Nephron progenitor cell (in vitro differentiated cells): ENCODE measurements around the gene DPH6.

Source experiments
- DNase-seq: peaks from one replicate; pipeline ENCODE4 v3.0.0; 2021
- H3K27ac Mint-ChIP-seq: 2 replicates; pipeline ENCODE4 v1.8.0; 2021; ENCODE audit warnings: mild to moderate bottlenecking, moderate library complexity, mixed read lengths
- H3K27me3 Mint-ChIP-seq: 2 replicates; pipeline ENCODE4 v1.8.0; 2021; ENCODE audit warnings: mild to moderate bottlenecking, low read depth, mixed read lengths; ENCODE audit not compliant: poor library complexity
- H3K36me3 Mint-ChIP-seq: 2 replicates; pipeline ENCODE4 v1.8.0; 2021; ENCODE audit warnings: low read depth, mixed read lengths
- H3K4me1 Mint-ChIP-seq: 2 replicates; pipeline ENCODE4 v1.8.0; 2021; ENCODE audit warnings: mixed read lengths
- H3K4me3 Mint-ChIP-seq: 2 replicates; pipeline ENCODE4 v1.8.0; 2021; ENCODE audit warnings: mild to moderate bottlenecking, moderate library complexity, mixed read lengths
- H3K9me3 Mint-ChIP-seq: 2 replicates; pipeline ENCODE4 v1.8.0; 2021; ENCODE audit warnings: mild to moderate bottlenecking, moderate library complexity, mixed read lengths
- TF ChIP-seq, protein P1 (sequence below): fragments of 200-600 bp; sonication (generic); IDR thresholded peaks from 2 replicates; pipeline ENCODE4 v1.5.0; 2021; ENCODE audit warnings: antibody characterized with exemption

The DPH6 gene

DNA sequence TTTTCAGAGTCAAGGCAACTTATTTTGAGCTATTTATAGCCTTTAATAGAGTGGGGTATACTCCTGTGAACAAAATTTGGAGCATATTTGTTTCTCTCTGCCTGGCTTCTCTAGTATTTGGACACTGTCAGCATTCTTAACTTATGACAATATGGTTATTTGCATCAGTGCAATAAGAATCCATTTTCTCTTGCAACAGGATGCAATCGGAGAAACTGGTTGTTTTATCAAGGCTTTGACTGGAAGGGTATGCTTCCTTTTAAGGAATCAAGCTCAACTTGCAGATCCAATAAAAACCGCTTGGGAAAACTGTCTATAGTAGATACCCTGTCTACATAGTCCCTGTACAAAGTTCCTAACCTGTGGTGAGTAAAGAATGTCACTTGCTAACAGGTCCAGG is 106.7 kb downstream of the DPH6 start:
- peaks cover 38% of the 10 kb centered on the region for H3K36me3 Mint-ChIP-seq
- TF ChIP-seq, protein P1, sequence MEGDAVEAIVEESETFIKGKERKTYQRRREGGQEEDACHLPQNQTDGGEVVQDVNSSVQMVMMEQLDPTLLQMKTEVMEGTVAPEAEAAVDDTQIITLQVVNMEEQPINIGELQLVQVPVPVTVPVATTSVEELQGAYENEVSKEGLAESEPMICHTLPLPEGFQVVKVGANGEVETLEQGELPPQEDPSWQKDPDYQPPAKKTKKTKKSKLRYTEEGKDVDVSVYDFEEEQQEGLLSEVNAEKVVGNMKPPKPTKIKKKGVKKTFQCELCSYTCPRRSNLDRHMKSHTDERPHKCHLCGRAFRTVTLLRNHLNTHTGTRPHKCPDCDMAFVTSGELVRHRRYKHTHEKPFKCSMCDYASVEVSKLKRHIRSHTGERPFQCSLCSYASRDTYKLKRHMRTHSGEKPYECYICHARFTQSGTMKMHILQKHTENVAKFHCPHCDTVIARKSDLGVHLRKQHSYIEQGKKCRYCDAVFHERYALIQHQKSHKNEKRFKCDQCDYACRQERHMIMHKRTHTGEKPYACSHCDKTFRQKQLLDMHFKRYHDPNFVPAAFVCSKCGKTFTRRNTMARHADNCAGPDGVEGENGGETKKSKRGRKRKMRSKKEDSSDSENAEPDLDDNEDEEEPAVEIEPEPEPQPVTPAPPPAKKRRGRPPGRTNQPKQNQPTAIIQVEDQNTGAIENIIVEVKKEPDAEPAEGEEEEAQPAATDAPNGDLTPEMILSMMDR, result no peak
- no peak for DNase-seq
- peaks cover 18% of the 10 kb centered on the region for H3K4me1 Mint-ChIP-seq
- peaks cover 29% of the 10 kb centered on the region for H3K9me3 Mint-ChIP-seq
- no peak overlapping the region for H3K27ac Mint-ChIP-seq
- H3K4me3 Mint-ChIP-seq, result no peak overlapping the region
- no peaks in the 10 kb centered on the region for H3K27me3 Mint-ChIP-seq

DNA sequence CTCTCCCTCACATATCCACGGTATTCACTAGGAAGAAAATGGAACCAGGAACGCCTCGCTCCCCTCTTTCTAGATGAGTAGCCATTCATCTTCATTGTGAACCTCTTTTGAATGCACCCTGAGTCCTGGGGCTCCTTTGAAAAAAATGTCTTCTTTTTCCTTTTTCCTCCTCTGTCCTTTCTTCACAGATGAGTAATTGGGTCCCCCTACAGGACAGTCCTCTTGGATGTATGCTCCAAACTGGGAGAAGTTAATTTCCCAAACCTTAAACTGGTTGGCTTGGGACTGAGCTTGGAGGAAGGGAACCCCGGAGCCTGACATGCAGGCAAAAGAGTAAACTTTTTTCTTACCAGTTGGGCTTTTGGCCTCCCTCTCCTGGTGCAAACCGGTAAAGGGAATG is 108.8 kb downstream of the DPH6 start:
- peaks cover 3% of the 10 kb centered on the region for H3K27me3 Mint-ChIP-seq
- DNase-seq, result no peak
- no peak overlapping the region for H3K27ac Mint-ChIP-seq
- TF ChIP-seq, protein P1, result no peak
- H3K9me3 Mint-ChIP-seq, result peaks cover 29% of the 10 kb centered on the region
- no peaks in the 10 kb centered on the region for H3K4me1 Mint-ChIP-seq
- H3K36me3 Mint-ChIP-seq, result peaks cover 38% of the 10 kb centered on the region
- no peak overlapping the region for H3K4me3 Mint-ChIP-seq

DNA sequence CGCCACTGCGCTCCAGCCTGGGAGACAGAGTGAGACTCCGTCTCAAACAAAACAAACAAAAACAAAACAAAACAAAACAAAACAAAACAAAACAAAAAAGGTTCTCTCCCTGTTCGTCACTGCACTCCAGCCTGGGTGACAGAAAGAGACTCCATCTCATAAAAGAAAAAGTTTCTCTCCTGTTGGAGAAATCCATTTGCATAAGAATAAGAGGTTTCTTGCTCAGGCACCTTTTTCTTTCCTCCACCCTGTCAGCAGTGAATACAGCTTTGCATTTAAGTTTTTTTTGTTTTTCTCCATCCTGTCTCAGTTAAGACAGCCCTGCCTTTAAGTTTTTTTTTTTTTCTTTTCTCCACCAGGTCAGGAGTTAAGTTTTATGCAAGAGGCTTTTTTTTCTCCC is 109.5 kb downstream of the DPH6 start:
- no peaks in the 10 kb centered on the region for H3K4me1 Mint-ChIP-seq
- H3K27me3 Mint-ChIP-seq, result peaks cover 3% of the 10 kb centered on the region
- peaks cover 38% of the 10 kb centered on the region for H3K36me3 Mint-ChIP-seq
- peaks cover 29% of the 10 kb centered on the region for H3K9me3 Mint-ChIP-seq
- no peak overlapping the region for H3K27ac Mint-ChIP-seq
- no peak for DNase-seq
- no peak overlapping the region for H3K4me3 Mint-ChIP-seq
- TF ChIP-seq, protein P1, result no peak

DNA sequence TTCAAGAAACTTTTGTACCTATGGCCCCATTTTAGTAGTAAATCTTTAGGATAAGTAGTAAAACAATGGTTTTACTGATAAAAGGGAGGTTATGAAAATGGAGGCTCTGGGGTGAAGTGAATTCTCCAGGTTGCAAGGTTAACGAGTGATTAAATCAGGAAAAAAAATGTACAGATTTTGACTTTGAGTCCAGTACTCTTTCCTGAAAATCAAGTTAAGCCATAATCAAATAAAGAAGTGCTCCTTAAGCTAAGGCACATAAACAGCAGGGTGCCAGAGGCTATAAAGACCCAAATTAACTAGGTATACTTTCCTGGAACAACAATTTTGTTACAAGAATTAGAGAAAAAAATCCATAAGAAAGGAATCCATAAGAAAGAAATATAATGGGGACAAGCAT is 114.7 kb downstream of the DPH6 start:
- Mint-ChIP-seq H3K27ac (no peak overlapping the region), H3K9me3 (peaks cover 12% of the 10 kb centered on the region), H3K27me3 (peaks cover 3% of the 10 kb centered on the region), H3K4me3 (no peak overlapping the region), H3K36me3 (peaks cover 11% of the 10 kb centered on the region), H3K4me1 (peaks cover 22% of the 10 kb centered on the region)
- TF ChIP-seq, protein P1, result no peak
- no peak for DNase-seq

DNA sequence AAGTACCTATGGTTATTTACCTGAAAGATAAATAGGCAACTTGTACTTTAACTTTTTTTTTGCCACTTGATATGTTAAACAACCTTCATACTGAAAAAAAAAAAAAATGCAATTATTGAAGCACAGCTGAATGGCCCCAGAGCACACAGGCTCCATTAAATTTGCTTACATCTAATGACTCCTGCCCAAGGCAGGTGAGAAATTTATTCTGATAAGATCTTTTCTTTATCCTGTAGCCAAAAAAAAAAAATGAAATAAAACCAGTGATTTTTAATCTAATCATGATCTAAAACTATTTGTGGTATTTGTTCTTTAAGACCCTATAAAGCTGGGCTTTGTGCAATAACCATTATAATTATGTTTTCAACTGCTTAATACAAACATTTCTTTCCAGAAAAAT is 115.7 kb downstream of the DPH6 start:
- Mint-ChIP-seq H3K4me3 (no peak overlapping the region), H3K36me3 (peaks cover 3% of the 10 kb centered on the region), H3K9me3 (peaks cover 3% of the 10 kb centered on the region), H3K27me3 (peaks cover 3% of the 10 kb centered on the region), H3K27ac (no peak overlapping the region), H3K4me1 (peaks cover 23% of the 10 kb centered on the region)
- DNase-seq, result no peak
- TF ChIP-seq, protein P1, result no peak

DNA sequence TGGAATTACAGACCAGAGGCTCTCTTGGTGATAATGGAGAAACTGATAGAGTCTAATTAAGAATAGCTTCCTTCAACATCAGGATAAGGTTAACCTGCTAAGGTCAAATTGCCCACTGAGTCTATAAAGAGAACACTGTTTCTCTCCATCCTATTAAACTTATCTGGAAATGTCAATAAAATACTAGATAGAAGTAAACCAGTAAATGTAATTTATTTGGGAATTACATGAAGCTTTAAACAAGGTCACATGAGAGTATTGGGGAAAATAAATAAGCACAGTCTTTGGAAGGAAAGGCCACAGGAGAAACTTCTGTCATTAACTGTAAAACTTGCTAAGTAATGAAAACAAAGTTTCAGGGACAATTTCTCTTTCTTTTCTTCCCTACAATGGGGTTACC is 118.5 kb downstream of the DPH6 start:
- H3K4me3 Mint-ChIP-seq, result no peak overlapping the region
- peaks cover 23% of the 10 kb centered on the region for H3K4me1 Mint-ChIP-seq
- peaks cover 10% of the 10 kb centered on the region for H3K9me3 Mint-ChIP-seq
- peak overlapping the region; percentile 61 for H3K27ac Mint-ChIP-seq
- TF ChIP-seq, protein P1, result no peak
- DNase-seq, result no peak
- H3K36me3 Mint-ChIP-seq, result peaks cover 5% of the 10 kb centered on the region
- no peaks in the 10 kb centered on the region for H3K27me3 Mint-ChIP-seq
